CD4-positive, alpha-beta T cell treated with Interleukin-12 subunit alpha and Interleukin-12 subunit beta, for 1 hour (primary cell): Measurements from ENCODE around the gene ANO2.

Source experiments
- DNase-seq: peaks from one replicate; pipeline ENCODE4 v3.0.0-alpha.2; 2020

The ANO2 gene

GRCh38 chr12:5945071-5946008 is at the start of gene ANO2:
TSS of gene ANO2 (minus strand) at chr12:5945259. CDS start at chr12:5945217, 42 bp downstream.
- no peak for DNase-seq

- DNase-seq = no peak
These were observed 44.6 kb upstream of the ANO2 start for GRCh38 chr12:5989621-5990020.

- DNase-seq = peak; percentile 66
These were observed 43.6 kb upstream of the ANO2 start for GRCh38 chr12:5988659-5989116.

- DNase-seq = no peak
These were observed 43.0 kb upstream of the ANO2 start for GRCh38 chr12:5988088-5988487.

GRCh38 chr12:5987573-5987972 is 42.5 kb upstream of the ANO2 start:
- DNase-seq = no peak

- no peak for DNase-seq
These were observed 40.4 kb upstream of the ANO2 start for GRCh38 chr12:5985471-5985870.

- no peak for DNase-seq
These were observed 39.8 kb upstream of the ANO2 start for GRCh38 chr12:5984873-5985272.

GRCh38 chr12:5982106-5982505 is 37.0 kb upstream of the ANO2 start:
- DNase-seq = no peak

GRCh38 chr12:5977556-5977955 is 32.5 kb upstream of the ANO2 start:
- DNase-seq = no peak

- no peak for DNase-seq
These were observed 31.7 kb upstream of the ANO2 start for GRCh38 chr12:5976711-5977110.

- no peak for DNase-seq
These were observed 31.1 kb upstream of the ANO2 start for GRCh38 chr12:5976196-5976595.

GRCh38 chr12:5973461-5974115 is 28.5 kb upstream of the ANO2 start:
- no peak for DNase-seq

GRCh38 chr12:5972387-5972786 is 27.3 kb upstream of the ANO2 start:
- no peak for DNase-seq

- DNase-seq = no peak
These were observed 26.3 kb upstream of the ANO2 start for GRCh38 chr12:5971194-5971850.

- no peak for DNase-seq
These were observed 25.1 kb upstream of the ANO2 start for GRCh38 chr12:5969974-5970690.

GRCh38 chr12:5969156-5969973 is 24.3 kb upstream of the ANO2 start:
- no peak for DNase-seq

- no peak for DNase-seq
These were observed 22.8 kb upstream of the ANO2 start for GRCh38 chr12:5967645-5968415.

- no peak for DNase-seq
These were observed 21.5 kb upstream of the ANO2 start for GRCh38 chr12:5966486-5967095.

GRCh38 chr12:5965950-5966383 is 20.9 kb upstream of the ANO2 start:
- DNase-seq = peak; percentile 24
